HUES6 (cell line): ENCODE results near the gene DHRS1.

Experiments used
- H3K27ac ChIP-seq: 2 replicates; pipeline ENCODE4 v1.7.0; 2013; ENCODE audit warnings: low read depth, mild to moderate bottlenecking, low read length, inconsistent platforms
- H3K27me3 ChIP-seq: 2 replicates; pipeline ENCODE4 v1.6.1; 2013; ENCODE audit warnings: low read length; ENCODE audit not compliant: control insufficient read depth, insufficient read depth
- H3K36me3 ChIP-seq: 2 replicates; pipeline ENCODE4 v1.6.1; 2013; ENCODE audit warnings: low read length; ENCODE audit not compliant: control insufficient read depth, insufficient read depth
- H3K4me1 ChIP-seq: 2 replicates; pipeline ENCODE4 v1.6.1; 2013; ENCODE audit warnings: low read length; ENCODE audit not compliant: control insufficient read depth, insufficient read depth
- H3K4me3 ChIP-seq: 2 replicates; pipeline ENCODE4 v1.5.1; 2013; ENCODE audit warnings: low read depth, low read length
- H3K9ac ChIP-seq: one replicate; pipeline ENCODE4 v1.6.1; 2013; ENCODE audit warnings: mild to moderate bottlenecking, low read length
- H3K9me3 ChIP-seq: 2 replicates; pipeline ENCODE4 v1.6.1; 2013; ENCODE audit warnings: low read depth, low read length; ENCODE audit not compliant: control insufficient read depth, insufficient read depth

The DHRS1 gene

DNA sequence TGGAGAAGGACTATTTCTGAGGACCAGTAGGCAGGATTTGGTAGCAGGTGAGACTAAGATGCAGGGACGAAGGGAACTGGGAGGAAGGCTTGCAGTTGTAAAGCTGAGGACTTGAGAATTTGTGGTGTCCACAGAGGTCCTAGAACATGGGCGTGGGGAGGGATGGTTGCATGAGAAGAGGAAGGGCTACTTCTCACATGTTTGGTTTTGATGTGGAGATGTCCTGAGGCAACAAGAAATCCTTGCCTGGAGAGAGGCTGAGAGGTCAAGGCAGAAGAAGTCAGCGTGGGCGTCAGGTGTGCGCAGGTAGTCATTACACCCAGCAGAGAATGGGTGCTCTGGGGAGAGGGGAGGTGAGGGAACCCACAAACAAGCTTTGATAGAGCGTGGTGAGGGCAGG lies 22.5 kb downstream of the DHRS1 start:
- Histone ChIP-seq H3K4me1 (peaks cover 8% of the 10 kb centered on the region; the same call in 1 of the 2 replicates), H3K9ac (no peak overlapping the region), H3K27ac (no peak overlapping the region), H3K27me3 (no peaks in the 10 kb centered on the region), H3K36me3 (no peaks in the 10 kb centered on the region), H3K9me3 (no peaks in the 10 kb centered on the region), H3K4me3 (no peak overlapping the region)

DNA sequence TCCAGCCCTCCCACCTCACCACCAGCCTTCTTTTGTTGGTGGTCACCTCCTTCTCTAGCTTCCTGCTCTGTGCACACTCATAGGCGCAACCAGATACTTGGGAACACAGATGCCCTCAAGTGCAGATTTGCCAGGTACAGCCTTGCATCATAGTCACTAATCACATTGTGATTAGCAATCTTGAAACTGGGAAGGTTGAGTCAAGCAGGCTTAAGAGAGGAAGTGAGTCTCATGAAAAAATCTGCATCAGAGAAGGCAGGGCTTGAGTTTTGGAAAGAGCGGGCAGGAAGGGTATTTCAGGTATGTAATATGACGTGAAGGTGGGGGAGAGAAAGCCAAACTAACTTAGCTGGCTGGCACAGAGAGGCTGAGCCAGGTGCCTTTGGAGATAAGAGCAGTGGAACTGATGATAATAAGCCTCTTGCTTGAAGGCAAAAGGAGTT lies 25.5 kb downstream of the DHRS1 start:
- H3K36me3 ChIP-seq, result peaks cover 4% of the 10 kb centered on the region; the same call in 1 of the 2 replicates
- no peaks in the 10 kb centered on the region for H3K9me3 ChIP-seq
- H3K4me1 ChIP-seq, result peaks cover 11% of the 10 kb centered on the region; the same call in 1 of the 2 replicates
- H3K9ac ChIP-seq, result no peak overlapping the region
- H3K4me3 ChIP-seq, result no peak overlapping the region
- no peaks in the 10 kb centered on the region for H3K27me3 ChIP-seq
- H3K27ac ChIP-seq, result no peak overlapping the region

DNA sequence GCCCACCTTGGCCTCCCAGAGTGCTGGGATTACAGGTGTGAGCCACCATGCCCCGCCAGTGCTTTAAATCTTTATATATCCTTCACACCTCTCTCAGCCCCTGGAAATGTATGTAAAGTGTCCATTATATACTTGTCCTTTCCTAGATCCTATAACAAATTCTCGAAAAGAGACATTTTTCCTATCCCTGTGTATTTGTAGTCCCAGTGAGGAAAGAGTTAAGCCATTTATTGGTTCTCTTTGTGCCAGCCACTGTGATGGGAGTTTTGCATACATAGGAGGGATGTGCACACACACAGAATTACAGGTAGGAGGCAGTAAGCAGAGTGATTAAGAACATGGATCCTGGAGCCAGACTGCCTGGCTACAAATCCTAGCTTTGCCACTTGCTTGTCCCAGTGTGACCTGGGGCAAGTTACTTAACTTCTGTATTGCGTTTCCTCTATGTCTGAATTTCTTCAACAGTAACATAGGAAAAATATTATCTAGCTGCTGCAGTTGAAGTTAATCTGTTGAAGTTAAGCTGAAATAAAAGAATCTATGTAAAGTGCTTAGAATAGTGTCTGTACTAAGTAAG lies 26.1 kb downstream of the DHRS1 start:
- H3K27ac ChIP-seq, result no peak overlapping the region
- peaks cover 7% of the 10 kb centered on the region; the same call in 1 of the 2 replicates for H3K36me3 ChIP-seq
- no peak overlapping the region for H3K9ac ChIP-seq
- H3K27me3 ChIP-seq, result no peaks in the 10 kb centered on the region
- H3K4me1 ChIP-seq, result peaks cover 11% of the 10 kb centered on the region; the same call in 1 of the 2 replicates
- no peak overlapping the region for H3K4me3 ChIP-seq
- H3K9me3 ChIP-seq, result no peaks in the 10 kb centered on the region

DNA sequence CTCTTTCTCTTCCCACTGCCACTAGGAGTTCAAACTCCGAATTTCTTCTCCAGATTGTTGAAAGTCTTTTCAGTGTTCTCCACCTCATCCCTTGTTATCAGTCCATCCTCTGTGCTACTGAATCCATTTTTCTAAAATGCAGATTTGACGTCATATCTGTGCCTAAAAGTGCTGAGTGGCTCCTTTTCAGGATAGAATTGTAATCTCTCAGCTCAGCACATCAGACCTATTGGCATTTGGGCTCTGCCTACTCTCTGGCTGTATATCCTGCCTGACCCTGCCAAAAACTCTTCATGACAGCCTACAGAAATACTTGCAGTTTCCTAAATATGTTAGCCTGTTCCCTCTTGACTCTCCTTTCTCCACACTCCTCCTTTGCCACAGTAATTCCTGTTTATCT lies 27.1 kb downstream of the DHRS1 start:
- H3K27me3 ChIP-seq, result no peaks in the 10 kb centered on the region
- H3K9me3 ChIP-seq, result no peaks in the 10 kb centered on the region
- H3K4me1 ChIP-seq, result peaks cover 11% of the 10 kb centered on the region; the same call in 1 of the 2 replicates
- H3K36me3 ChIP-seq, result peaks cover 10% of the 10 kb centered on the region
- H3K4me3 ChIP-seq, result no peak overlapping the region
- no peak overlapping the region for H3K9ac ChIP-seq
- H3K27ac ChIP-seq, result no peak overlapping the region

DNA sequence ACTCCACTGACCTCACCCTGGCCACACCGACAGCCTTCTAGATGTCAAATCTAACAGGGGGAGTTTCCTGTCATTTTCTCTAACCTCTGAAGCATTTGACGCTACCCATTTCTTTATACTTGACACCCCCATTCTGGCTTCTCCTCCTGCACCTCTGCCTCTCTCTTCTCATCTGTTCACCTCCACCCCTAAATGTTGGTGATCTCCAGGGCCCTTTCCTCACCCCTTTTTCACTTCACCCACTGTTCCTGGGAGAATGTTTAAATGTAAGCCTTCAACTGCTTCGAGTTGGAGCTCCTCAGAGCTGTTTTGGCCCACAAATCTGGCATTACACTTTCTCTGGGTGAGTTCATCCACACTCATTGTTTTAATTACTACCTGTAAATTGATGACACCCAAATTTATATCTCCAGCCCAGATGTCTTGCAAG lies 27.7 kb downstream of the DHRS1 start:
- Histone ChIP-seq H3K9me3 (no peaks in the 10 kb centered on the region), H3K36me3 (peaks cover 16% of the 10 kb centered on the region), H3K9ac (peak overlapping the region; percentile 91), H3K27me3 (no peaks in the 10 kb centered on the region), H3K4me3 (peak overlapping the region; percentile 83), H3K4me1 (peaks cover 11% of the 10 kb centered on the region; the same call in 1 of the 2 replicates), H3K27ac (no peak overlapping the region)

DNA sequence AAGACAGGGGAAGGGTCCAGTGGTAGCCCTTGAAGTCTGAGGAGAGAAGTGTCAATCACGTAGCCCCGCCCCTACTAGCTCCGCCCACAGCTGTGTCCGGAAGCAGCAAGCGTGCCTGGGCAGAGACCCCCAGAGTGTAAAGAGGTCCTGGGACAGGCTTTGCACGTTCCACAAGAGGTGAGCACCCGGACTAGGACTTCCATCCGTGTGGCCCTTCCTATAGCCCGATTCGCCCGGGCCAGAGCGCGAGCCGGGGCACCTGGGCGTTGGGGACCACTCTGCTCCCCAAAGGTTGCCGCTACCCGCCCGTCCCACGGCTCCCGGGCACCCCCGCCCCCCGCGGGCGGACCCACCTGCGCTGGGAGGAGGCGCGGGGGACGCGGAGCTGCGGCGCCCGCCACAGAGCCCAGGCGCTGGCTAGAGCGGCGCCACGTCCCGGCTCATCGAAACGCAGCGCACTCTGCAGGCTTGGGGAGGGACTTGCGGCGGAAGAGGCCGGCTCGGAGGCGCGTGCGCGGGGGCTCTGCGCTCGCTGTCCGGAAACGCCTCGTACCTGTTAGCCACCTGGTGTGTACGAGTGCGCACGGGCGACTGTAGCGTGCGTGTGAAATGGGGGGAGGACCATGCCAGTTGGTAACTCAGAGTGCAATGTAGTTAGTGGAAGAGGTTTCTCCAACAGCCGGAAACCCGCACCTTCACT lies 28.3 kb downstream of the DHRS1 start, which contains the start of gene RABGGTA:
TSS of gene RABGGTA (minus strand) at position 464 of the 700 bp plus-strand sequence. CDS start 482 bp downstream, outside the sequence.
- peaks cover 11% of the 10 kb centered on the region; the same call in 1 of the 2 replicates for H3K4me1 ChIP-seq
- H3K27ac ChIP-seq, result peak within 1 kb of the TSS; percentile 91
- H3K36me3 ChIP-seq, result peaks cover 22% of the 10 kb centered on the region
- H3K4me3 ChIP-seq, result peak within 1 kb of the TSS; percentile 83
- peak within 1 kb of the TSS; percentile 91 for H3K9ac ChIP-seq
- H3K9me3 ChIP-seq, result no peaks in the 10 kb centered on the region
- no peaks in the 10 kb centered on the region for H3K27me3 ChIP-seq

DNA sequence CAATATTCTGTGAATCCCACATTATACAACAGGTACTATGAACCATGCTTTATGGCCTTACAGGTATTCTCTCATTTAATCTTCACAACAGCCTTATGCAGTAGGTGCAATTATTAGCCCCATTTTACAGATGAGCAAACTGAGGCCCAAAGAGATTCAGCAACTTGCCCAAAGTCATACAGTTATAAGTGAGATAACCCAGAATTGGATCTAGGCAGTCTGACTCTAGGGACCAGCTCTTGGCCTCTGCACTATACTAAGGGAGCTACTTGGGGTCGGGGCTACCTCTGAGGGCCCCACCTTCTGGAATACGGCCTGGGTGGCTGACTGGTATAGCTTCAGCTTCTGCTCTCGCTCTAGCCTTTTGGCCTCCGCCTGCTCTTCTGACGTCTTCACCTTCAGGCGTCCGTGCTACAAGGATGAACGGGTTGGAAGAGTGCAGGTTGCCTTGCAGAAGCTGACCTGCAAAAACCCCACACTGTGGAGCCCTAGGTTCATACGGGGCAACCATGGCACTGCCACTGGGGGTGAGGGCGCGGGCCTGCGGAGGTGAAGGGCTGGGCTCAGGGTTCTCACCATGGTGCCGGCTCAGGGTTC lies 28.9 kb downstream of the DHRS1 start:
- peaks cover 11% of the 10 kb centered on the region; the same call in 1 of the 2 replicates for H3K4me1 ChIP-seq
- peak overlapping the region; percentile 83 for H3K4me3 ChIP-seq
- H3K27ac ChIP-seq, result 0 out of 2 replicates have a peak overlapping the region, but pooled peaks have one; percentile 91
- H3K9ac ChIP-seq, result peak overlapping the region; percentile 91
- no peaks in the 10 kb centered on the region for H3K9me3 ChIP-seq
- H3K27me3 ChIP-seq, result no peaks in the 10 kb centered on the region
- H3K36me3 ChIP-seq, result peaks cover 27% of the 10 kb centered on the region

DNA sequence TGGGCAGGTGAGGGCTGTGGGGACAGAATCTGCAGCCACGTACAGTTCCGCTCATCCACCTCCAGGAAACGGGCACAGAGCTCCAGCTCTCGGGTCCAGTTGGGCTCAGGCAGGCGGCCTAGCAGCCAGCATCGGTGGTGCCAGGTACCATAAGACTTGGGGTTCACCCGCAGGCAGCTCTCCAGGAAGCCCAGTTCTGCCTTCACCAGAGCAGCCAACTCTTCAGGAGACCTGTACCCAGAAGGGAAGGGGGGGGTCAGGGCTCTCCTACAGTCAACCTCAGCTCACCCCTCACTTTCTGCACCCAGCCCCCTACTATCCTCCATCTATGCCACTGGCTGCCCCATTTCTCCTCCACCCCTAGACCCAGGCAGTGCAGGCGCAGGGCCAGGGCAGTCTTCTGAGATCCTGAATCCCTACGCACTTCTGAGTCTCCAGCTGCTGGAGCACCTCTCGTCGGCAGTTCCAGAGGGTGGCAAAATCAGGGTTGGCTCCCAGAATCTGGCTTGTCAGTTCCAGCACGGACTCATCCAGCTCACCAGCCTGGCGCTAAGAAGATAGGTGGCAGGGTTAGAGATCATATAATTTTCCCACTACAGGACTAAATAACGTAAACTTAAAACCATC lies 29.6 kb downstream of the DHRS1 start:
- Histone ChIP-seq H3K36me3 (peaks cover 27% of the 10 kb centered on the region), H3K9me3 (no peaks in the 10 kb centered on the region), H3K27me3 (no peaks in the 10 kb centered on the region), H3K9ac (no peak overlapping the region), H3K4me3 (no peak overlapping the region), H3K4me1 (peaks cover 11% of the 10 kb centered on the region; the same call in 1 of the 2 replicates), H3K27ac (no peak overlapping the region)

DNA sequence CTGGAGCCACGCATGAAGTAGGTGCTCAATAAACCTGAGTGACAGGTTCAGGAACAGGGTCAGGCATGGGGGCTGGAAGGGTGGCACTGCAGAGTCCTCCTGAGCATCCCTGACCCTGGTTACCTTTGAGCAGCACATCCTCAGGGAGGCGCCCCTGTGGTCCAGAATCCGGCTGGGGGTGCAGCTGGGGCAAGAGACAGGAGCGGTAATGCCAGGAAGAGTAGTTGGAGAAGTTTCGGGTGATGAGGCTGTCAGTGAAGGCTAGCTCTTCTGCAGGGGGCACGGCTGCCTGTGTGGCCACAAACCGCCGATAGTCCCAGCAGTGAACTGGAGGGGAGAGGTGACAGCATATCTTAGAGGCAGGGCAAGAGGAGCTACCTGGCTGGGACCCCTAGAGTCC lies 30.2 kb downstream of the DHRS1 start:
- peaks cover 11% of the 10 kb centered on the region; the same call in 1 of the 2 replicates for H3K4me1 ChIP-seq
- no peaks in the 10 kb centered on the region for H3K9me3 ChIP-seq
- H3K4me3 ChIP-seq, result no peak overlapping the region
- no peak overlapping the region for H3K9ac ChIP-seq
- H3K36me3 ChIP-seq, result peaks cover 29% of the 10 kb centered on the region
- no peak overlapping the region for H3K27ac ChIP-seq
- no peaks in the 10 kb centered on the region for H3K27me3 ChIP-seq

DNA sequence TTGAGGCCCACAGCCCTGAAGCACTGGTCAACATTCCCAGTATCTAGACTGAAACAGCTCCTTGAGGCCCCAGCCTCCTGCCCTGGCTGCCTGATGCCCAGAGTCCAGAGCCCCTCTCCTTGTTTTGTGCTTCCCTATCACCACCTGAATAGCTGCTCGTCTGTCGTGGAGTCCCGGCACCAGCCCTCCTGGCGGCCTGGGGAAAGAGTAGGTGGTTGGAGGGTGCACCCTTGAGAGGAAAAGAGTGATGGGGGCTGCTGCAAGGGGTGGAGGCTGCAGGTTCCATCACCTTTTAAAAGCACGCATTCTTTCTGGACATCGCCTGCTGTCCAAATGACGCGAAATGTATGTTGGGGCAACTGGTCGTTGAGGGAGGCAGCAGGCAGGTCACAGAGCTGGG lies 31.4 kb downstream of the DHRS1 start:
- H3K9ac ChIP-seq, result no peak overlapping the region
- peaks cover 29% of the 10 kb centered on the region for H3K36me3 ChIP-seq
- H3K27me3 ChIP-seq, result no peaks in the 10 kb centered on the region
- H3K4me3 ChIP-seq, result no peak overlapping the region
- H3K4me1 ChIP-seq, result 0 out of 2 replicates have a peak, but pooled peaks cover 5% of the 10 kb centered on the region
- H3K27ac ChIP-seq, result no peak overlapping the region
- no peaks in the 10 kb centered on the region for H3K9me3 ChIP-seq
